ENCODE data around the gene RAB11FIP5. TPM values are rescaled to one million over a fixed set of nuclear protein-coding genes. Genes with fewer than 3 reads are reported as not detected.

RAB11FIP5 gene, protein sequence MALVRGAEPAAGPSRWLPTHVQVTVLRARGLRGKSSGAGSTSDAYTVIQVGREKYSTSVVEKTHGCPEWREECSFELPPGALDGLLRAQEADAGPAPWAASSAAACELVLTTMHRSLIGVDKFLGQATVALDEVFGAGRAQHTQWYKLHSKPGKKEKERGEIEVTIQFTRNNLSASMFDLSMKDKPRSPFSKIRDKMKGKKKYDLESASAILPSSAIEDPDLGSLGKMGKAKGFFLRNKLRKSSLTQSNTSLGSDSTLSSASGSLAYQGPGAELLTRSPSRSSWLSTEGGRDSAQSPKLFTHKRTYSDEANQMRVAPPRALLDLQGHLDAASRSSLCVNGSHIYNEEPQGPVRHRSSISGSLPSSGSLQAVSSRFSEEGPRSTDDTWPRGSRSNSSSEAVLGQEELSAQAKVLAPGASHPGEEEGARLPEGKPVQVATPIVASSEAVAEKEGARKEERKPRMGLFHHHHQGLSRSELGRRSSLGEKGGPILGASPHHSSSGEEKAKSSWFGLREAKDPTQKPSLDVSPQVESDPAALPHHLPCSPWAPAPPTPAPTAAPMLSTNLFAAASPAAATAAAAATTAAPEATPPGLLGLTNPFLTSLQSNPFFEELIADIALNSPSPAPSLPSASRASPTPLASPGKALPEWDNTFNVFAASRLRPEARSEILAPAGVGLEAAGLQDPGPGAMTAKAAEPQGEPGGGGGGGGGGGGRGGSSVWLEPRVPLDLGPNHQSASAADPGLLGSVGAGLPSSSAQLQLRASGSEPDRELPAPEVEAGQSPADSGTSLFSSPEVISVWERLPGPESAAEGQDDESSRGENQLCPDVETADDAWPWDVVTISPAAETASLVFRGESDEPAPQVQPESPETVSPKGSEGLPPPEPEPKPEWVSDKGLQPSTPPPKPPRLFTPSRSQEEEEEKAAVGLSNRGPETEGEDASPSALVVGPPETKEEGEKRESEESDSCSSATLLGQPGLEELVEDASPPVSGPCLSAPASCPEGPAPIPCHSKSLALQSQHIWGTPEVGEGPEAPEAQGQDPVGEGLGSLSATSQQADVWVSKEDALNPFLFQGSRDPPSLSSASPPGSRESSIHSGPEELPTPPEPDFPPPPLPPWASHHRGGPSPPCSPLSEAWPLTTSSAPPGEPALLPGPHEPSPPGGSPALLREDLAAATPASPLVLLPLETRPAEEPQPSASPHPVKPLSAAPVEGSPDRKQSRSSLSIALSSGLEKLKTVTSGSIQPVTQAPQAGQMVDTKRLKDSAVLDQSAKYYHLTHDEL (N-terminal part only)
- total RNA-seq, result 9.2 TPM

DNA sequence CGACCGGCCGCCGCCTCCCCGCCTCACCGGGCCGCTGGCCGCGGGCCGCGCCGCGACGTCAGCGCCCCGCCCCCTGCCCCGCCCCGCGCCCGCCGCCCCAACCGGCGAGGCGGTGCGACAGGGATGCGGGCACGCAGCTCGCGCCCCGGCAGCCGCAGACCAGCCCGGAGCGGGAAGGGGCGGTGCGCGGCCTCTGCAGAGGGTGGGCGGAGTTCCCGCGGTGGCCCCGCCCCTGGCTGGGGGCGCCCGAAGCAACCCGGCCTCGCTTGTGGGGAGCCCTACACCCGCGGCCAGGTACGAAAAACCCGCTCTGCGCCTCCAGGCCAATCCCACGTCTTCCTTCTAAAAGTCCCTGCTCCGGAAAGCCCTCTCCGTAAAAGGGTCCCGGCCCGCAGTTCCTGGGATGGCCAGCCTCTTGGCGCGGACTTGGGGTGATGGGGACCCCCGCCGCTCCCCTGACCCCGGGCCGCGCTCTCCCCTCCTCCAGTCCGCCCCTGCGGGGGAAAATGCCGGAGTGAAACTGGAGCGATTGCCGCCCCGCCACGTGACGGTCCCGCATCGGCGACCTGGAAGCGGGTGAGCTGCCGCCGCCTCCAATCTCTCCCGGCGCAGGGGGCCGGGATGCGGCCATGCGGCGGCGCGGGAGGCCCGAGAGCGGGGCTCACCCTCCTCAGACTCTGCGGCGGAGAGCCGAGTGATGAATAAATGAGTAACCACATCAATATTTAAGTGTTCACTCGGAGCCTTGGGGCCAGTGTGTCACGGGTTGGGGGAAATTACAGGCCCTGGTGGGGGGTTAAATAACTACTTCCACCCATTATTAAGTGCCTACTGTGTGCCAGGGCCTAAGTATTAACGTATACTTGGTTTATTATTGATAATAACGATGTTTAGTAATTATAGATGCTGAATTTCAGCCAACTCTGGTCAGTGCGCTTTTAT lies at the start of gene RAB11FIP5:
Gene RAB11FIP5, minus strand, starts transcription at position 36 of the 942 bp plus-strand sequence. CDS start 171 bp downstream, outside the sequence.

DNA sequence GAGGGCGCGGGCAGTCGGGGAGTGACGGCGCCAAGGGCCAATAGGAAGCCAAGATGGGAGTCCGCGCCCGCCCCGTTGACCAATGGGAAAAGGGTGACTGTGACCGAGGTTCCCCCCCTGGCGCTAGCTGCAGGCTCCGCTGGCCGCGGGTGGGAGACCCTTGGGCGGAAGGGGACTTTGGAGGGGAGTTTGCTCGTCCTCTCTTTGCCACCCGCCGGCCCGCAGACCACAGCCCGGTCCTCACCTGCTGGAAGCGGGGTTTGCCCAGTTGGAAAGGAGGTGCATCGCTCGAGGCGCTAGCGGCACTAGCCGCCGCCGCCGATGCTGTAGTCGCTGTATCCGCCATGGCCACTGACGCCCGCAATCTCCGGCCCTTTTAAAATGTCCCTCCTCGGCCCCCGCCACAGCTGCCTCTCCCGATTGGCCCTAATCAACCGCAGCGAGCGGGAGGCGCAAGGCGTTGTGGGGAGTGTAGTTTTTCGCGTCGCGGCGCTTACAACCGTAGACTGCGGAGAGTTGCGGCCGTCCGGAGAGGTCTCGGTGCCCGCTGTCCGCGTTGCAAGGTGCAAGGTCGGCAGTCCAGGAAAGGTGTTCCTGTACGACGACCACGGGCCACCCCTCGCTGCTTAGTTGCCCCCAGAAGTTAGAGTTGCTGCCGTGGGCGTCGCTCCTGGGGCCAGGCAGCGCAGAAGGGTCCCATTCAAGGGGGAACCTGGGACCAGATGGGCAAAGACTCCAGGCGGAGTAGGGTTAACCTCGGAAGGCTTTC lies 41.2 kb downstream of the RAB11FIP5 start, which contains the start of gene SFXN5:
Gene SFXN5, minus strand, starts transcription at position 353 of the 769 bp plus-strand sequence. Its CDS starts 7 bp downstream, at position 346.

Other genes starting within 250 kb of the RAB11FIP5 start
- gene SPR, start 225.5 kb downstream of the RAB11FIP5 start, total RNA-seq, result 2.5 TPM
- gene EMX1, start 195.4 kb downstream of the RAB11FIP5 start, total RNA-seq, result not detected
- gene SFXN5, start 41.2 kb downstream of the RAB11FIP5 start, total RNA-seq, result 36.0 TPM
- not detected for gene NOTO, start 89.6 kb upstream of the RAB11FIP5 start, total RNA-seq
- gene SMYD5, start 101.3 kb upstream of the RAB11FIP5 start, total RNA-seq, result 18.0 TPM
- 12.5 TPM for gene PRADC1, start 120.3 kb upstream of the RAB11FIP5 start, total RNA-seq
- 180 TPM for gene CCT7, start 121.4 kb upstream of the RAB11FIP5 start, total RNA-seq
- 37.6 TPM for gene FBXO41, start 171.5 kb upstream of the RAB11FIP5 start, total RNA-seq
- gene EGR4, start 180.6 kb upstream of the RAB11FIP5 start, total RNA-seq, result 0.23 TPM

Data from diencephalon (tissue), 1 donor.